GF-D8 (cell line): ENCODE data around the gene LHPP.
"Not testable (repeated sequence)": the region's sequence is repeated elsewhere in the genome, so short reads cannot be mapped to it uniquely, and the experiment has no call there.

Experiments
- DNase-seq: peaks from one replicate; lab custom pipeline; 2025; lab: John Stamatoyannopoulos, UW

The LHPP gene

GRCh38 chr10:124461642-124462347 is at the start of gene LHPP:
TSS of gene LHPP (plus strand) at chr10:124461823. CDS start at chr10:124461863, 40 bp downstream.
- peak; percentile 34 for DNase-seq

GRCh38 chr10:124414076-124414475 is 47.5 kb upstream of the LHPP start:
- no peak for DNase-seq

GRCh38 chr10:124415210-124415609 is 46.4 kb upstream of the LHPP start:
- no peak for DNase-seq

- DNase-seq = no peak
Measured at GRCh38 chr10:124416733-124417132, 44.9 kb upstream of the LHPP start.

GRCh38 chr10:124417895-124418725 is 43.5 kb upstream of the LHPP start:
- no peak for DNase-seq

GRCh38 chr10:124418726-124419501 is 42.7 kb upstream of the LHPP start, which contains the start of gene OAT:
TSS of gene OAT (minus strand) at chr10:124418923. CDS start at chr10:124412171, 6,752 bp downstream.
- peak; percentile 78 for DNase-seq

GRCh38 chr10:124419635-124420034 is 42.0 kb upstream of the LHPP start:
- no peak for DNase-seq

GRCh38 chr10:124420254-124420653 is 41.4 kb upstream of the LHPP start:
- no peak for DNase-seq

- DNase-seq = no peak
Measured at GRCh38 chr10:124422742-124423141, 38.9 kb upstream of the LHPP start.

GRCh38 chr10:124423813-124424212 is 37.8 kb upstream of the LHPP start:
- DNase-seq = no peak

- DNase-seq = no peak
Measured at GRCh38 chr10:124425227-124425962, 36.2 kb upstream of the LHPP start.

GRCh38 chr10:124428207-124428777 is 33.3 kb upstream of the LHPP start:
- no peak for DNase-seq

- no peak for DNase-seq
Measured at GRCh38 chr10:124429576-124429975, 32.0 kb upstream of the LHPP start.

- DNase-seq = no peak
Measured at GRCh38 chr10:124430077-124430476, 31.5 kb upstream of the LHPP start.

GRCh38 chr10:124433461-124433860 is 28.2 kb upstream of the LHPP start:
- no peak for DNase-seq

- DNase-seq = not testable (repeated sequence)
Measured at GRCh38 chr10:124435683-124436082, 25.9 kb upstream of the LHPP start.

- no peak for DNase-seq
Measured at GRCh38 chr10:124436191-124436638, 25.4 kb upstream of the LHPP start.

- DNase-seq = not testable (repeated sequence)
Measured at GRCh38 chr10:124441694-124442093, 19.9 kb upstream of the LHPP start.

GRCh38 chr10:124446830-124447750 is 14.5 kb upstream of the LHPP start:
- DNase-seq = no peak
